ENCODE results near the gene POLR2J.

Gene POLR2J

DNA sequence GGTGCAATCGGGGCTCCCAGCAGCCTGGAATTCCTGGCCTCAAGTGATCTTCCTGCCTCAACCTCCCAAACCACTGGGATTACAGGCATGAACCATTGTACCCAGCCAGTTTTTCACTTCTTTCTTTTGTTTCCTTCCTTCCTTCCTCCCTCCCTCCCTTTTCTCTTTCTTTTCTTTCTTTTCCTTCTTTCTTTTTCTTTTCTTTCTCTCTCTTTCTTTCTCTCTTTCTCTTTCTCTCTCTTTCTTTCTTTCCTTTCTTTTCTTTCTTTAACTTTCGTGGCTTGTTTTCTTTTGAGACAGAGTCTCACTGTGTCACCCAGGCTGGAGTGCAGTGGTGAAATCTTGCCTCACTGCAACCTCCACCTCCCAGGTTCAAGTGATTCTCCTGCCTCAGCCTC is 33.0 kb downstream of the POLR2J start:
- Histone ChIP-seq H3K4me3 (ENCODE audit: low read depth, low read length) (no peak overlapping the region), H3K27me3 (ENCODE audit: insufficient read depth, low read depth, severe bottlenecking) (no peaks in the 10 kb centered on the region), H3K27ac (no peak overlapping the region), H3K9me3 (ENCODE audit: severe bottlenecking) (no peaks in the 10 kb centered on the region), H3K36me3 (peaks cover 60% of the 10 kb centered on the region)
- TF ChIP-seq, protein P1, sequence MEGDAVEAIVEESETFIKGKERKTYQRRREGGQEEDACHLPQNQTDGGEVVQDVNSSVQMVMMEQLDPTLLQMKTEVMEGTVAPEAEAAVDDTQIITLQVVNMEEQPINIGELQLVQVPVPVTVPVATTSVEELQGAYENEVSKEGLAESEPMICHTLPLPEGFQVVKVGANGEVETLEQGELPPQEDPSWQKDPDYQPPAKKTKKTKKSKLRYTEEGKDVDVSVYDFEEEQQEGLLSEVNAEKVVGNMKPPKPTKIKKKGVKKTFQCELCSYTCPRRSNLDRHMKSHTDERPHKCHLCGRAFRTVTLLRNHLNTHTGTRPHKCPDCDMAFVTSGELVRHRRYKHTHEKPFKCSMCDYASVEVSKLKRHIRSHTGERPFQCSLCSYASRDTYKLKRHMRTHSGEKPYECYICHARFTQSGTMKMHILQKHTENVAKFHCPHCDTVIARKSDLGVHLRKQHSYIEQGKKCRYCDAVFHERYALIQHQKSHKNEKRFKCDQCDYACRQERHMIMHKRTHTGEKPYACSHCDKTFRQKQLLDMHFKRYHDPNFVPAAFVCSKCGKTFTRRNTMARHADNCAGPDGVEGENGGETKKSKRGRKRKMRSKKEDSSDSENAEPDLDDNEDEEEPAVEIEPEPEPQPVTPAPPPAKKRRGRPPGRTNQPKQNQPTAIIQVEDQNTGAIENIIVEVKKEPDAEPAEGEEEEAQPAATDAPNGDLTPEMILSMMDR (IDR thresholded peaks at IDR 0.05; ENCODE audit: low read depth, low read length), result no peak
- DNase-seq, result no peak

DNA sequence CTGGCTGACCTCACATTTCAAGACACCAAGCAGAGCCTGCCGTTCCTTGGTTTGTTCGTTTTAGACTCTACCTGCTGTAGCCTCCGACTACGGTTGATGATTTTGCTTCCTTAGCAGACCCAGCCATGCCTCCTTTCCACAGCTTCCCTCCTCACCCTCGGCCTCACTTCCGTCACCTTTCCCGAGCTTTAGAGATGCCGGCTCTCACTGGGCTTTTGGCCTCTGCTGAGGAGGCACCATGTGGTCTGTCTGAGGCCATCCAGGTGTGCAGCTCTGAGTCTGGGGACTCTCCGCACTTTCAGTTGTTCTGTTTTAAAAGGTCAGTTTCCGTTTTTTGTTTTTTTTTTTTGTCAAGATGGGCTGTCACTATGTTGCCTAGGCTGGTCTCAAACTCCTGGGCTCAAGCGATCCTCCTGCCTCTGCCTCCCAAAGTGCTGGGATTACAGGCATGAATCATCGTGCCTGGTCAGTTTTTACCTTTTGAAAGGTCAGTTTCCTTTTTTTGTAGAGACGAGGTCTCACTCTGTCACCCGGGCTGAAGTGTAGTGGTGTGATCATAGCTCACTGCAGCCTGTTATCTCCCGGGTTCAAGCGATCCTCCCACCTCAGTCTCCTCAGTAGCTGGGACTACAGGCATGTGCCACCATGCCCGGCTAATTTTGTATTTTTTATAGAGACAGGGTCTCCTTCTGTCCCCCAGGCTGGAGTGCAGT is 33.6 kb downstream of the POLR2J start:
- Histone ChIP-seq H3K9me3 (ENCODE audit: severe bottlenecking) (no peaks in the 10 kb centered on the region), H3K27me3 (ENCODE audit: insufficient read depth, low read depth, severe bottlenecking) (no peaks in the 10 kb centered on the region), H3K4me3 (ENCODE audit: low read depth, low read length) (no peak overlapping the region), H3K27ac (peak overlapping the region; percentile 31; the same call in 1 of the 2 replicates), H3K36me3 (peaks cover 66% of the 10 kb centered on the region)
- DNase-seq, result no peak
- TF ChIP-seq, protein P1 (IDR thresholded peaks at IDR 0.05; ENCODE audit: low read depth, low read length), result no peak

DNA sequence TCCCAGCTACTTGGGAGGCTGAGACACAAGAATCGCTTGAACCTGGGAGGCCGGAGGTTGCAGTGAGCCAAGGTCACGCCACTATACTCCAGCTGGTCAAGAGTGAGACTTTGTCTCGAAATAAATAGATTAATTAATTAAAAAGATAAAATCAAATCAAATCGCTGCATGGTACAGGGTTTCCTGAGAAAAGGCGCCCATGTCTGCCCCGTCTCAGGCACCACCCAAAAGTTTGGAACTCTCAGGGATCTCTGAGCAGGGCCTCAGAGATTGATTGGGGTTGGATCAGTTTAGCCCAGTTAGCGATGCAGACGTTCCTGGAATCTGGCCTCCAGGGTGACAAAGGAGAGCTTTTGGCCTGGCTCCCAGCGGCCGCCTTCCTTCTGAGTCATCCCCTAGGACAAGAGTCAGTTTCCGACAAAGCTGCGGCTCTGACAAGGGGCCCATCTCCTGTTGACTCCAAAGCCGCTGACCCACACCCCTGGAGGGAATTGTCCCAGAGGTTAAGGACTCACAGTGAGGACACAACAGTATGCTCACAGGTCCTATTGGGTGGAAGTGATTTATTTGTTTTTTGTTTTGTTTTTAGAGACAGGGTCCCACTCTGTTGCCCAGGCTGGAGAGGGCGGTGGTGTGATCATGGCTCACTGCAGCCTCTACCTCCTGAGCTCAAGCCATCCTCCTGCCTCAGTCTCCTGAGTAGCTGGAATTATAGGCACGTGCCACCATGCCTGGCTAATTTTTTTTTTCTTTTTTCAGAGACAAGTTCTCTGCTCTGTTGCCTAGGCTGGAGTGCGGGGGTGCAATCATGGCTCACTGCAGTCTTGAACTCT is 38.5 kb downstream of the POLR2J start:
- DNase-seq, result no peak
- TF ChIP-seq, protein P1 (IDR thresholded peaks at IDR 0.05; ENCODE audit: low read depth, low read length), result no peak
- Histone ChIP-seq H3K27ac (peak overlapping the region; percentile 79), H3K27me3 (ENCODE audit: insufficient read depth, low read depth, severe bottlenecking) (no peaks in the 10 kb centered on the region), H3K9me3 (ENCODE audit: severe bottlenecking) (no peaks in the 10 kb centered on the region), H3K4me3 (ENCODE audit: low read depth, low read length) (no peak overlapping the region), H3K36me3 (peaks cover 59% of the 10 kb centered on the region)

DNA sequence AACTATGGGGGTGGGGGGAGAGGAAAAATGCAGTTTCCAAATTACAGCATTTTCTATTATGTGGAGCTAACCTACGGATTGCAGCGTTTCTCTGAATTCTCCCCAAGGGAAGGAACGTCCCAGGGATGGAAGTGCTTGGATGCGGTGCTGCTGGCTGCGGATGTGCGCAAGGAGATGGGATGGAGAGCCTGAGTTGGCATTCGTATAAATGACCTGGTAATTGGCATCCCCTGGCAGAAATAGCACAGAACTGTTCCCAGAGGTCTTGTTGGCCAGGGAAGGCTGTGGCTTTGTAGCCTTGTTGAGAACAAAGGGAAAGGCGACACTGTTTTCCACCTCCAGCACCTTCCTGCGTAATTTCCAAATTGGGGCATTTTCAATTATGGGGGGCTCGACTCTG is 42.6 kb downstream of the POLR2J start:
- no peaks in the 10 kb centered on the region for H3K27me3 ChIP-seq (ENCODE audit: insufficient read depth, low read depth, severe bottlenecking)
- DNase-seq, result no peak
- no peaks in the 10 kb centered on the region for H3K9me3 ChIP-seq (ENCODE audit: severe bottlenecking)
- H3K27ac ChIP-seq, result no peak overlapping the region; the same call in 1 of the 2 replicates
- TF ChIP-seq, protein P1 (IDR thresholded peaks at IDR 0.05; ENCODE audit: low read depth, low read length), result no peak
- no peak overlapping the region for H3K4me3 ChIP-seq (ENCODE audit: low read depth, low read length)
- peaks cover 36% of the 10 kb centered on the region for H3K36me3 ChIP-seq

DNA sequence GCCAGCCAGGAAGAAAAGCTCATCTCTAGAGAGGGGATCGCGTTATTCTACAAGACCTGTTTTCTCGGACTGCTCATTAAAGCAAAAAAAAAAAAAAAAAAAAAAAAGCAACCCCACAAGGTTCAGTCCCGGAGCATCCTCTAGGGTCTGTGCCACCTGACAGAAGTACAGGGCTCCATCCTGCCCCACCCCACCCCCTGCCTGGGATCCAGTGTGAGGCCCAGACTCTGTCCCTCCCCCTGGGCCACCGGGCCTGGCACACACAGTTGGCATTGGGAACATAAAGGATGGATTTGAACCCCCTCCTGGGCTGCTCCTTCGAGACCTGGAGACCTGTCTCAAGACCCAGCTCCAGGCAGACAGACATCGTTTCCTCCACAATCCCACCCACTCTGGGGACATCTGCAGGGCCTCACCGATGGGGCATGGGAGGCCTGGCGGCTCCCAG is 44.7 kb downstream of the POLR2J start:
- DNase-seq, result no peak
- Histone ChIP-seq H3K27ac (peak overlapping the region; percentile 91), H3K27me3 (ENCODE audit: insufficient read depth, low read depth, severe bottlenecking) (no peaks in the 10 kb centered on the region), H3K36me3 (peaks cover 18% of the 10 kb centered on the region), H3K4me3 (ENCODE audit: low read depth, low read length) (peak overlapping the region; percentile 76), H3K9me3 (ENCODE audit: severe bottlenecking) (no peaks in the 10 kb centered on the region)
- TF ChIP-seq, protein P1 (IDR thresholded peaks at IDR 0.05; ENCODE audit: low read depth, low read length), result no peak
